ENCODE results near the gene SETD5.
"Not testable (repeated sequence)": the region's sequence is repeated elsewhere in the genome, so short reads cannot be mapped to it uniquely, and the experiment has no call there.

The SETD5 gene

GRCh38 chr3:9455596-9456131, 58.2 kb downstream of the SETD5 start:
- no peak for DNase-seq (ENCODE audit: low read depth, low spot score)

- DNase-seq (ENCODE audit: low read depth, low spot score) = no peak
Observed at GRCh38 chr3:9467451-9467850, 70.0 kb downstream of the SETD5 start.

- DNase-seq (ENCODE audit: low read depth, low spot score) = no peak
Observed at GRCh38 chr3:9468460-9468859, 71.0 kb downstream of the SETD5 start.

- no peak for DNase-seq (ENCODE audit: low read depth, low spot score)
Observed at GRCh38 chr3:9469986-9470385, 72.6 kb downstream of the SETD5 start.

- DNase-seq (ENCODE audit: low read depth, low spot score) = no peak
Observed at GRCh38 chr3:9473496-9474065, 76.2 kb downstream of the SETD5 start.

GRCh38 chr3:9474482-9474881, 77.1 kb downstream of the SETD5 start:
- no peak for DNase-seq (ENCODE audit: low read depth, low spot score)

GRCh38 chr3:9476935-9477334, 79.5 kb downstream of the SETD5 start:
- DNase-seq (ENCODE audit: low read depth, low spot score) = no peak

- DNase-seq (ENCODE audit: low read depth, low spot score) = no peak
Observed at GRCh38 chr3:9480265-9480664, 82.8 kb downstream of the SETD5 start.

- DNase-seq (ENCODE audit: low read depth, low spot score) = no peak
Observed at GRCh38 chr3:9485248-9485647, 87.8 kb downstream of the SETD5 start.

- no peak for DNase-seq (ENCODE audit: low read depth, low spot score)
Observed at GRCh38 chr3:9491506-9491905, 94.1 kb downstream of the SETD5 start.

GRCh38 chr3:9494036-9494435, 96.6 kb downstream of the SETD5 start:
- DNase-seq (ENCODE audit: low read depth, low spot score) = not testable (repeated sequence)

- DNase-seq (ENCODE audit: low read depth, low spot score) = no peak
Observed at GRCh38 chr3:9496893-9497292, 99.5 kb downstream of the SETD5 start.

- no peak for DNase-seq (ENCODE audit: low read depth, low spot score)
Observed at GRCh38 chr3:9497821-9498565, 100.6 kb downstream of the SETD5 start.

GRCh38 chr3:9498781-9499180, 101.4 kb downstream of the SETD5 start:
- no peak for DNase-seq (ENCODE audit: low read depth, low spot score)

GRCh38 chr3:9499455-9500107, 102.2 kb downstream of the SETD5 start:
- no peak for DNase-seq (ENCODE audit: low read depth, low spot score)

GRCh38 chr3:9500108-9501050, 103.0 kb downstream of the SETD5 start:
- DNase-seq (ENCODE audit: low read depth, low spot score) = no peak

- DNase-seq (ENCODE audit: low read depth, low spot score) = no peak
Observed at GRCh38 chr3:9501226-9501625, 103.8 kb downstream of the SETD5 start.

GRCh38 chr3:9503283-9503682, 105.9 kb downstream of the SETD5 start:
- DNase-seq (ENCODE audit: low read depth, low spot score) = no peak

GRCh38 chr3:9507586-9508578, 110.5 kb downstream of the SETD5 start:
- no peak for DNase-seq (ENCODE audit: low read depth, low spot score)

- no peak for DNase-seq (ENCODE audit: low read depth, low spot score)
Observed at GRCh38 chr3:9508781-9509180, 111.4 kb downstream of the SETD5 start.

Data from brain pericyte (primary cell).